PC-3 (cell line): ENCODE results near the gene EFCAB6. TPM values are rescaled to one million over a fixed set of nuclear protein-coding genes. Genes with fewer than 3 reads are reported as not detected.

Source experiments
- ATAC-seq: fragments of 200-7000 bp; cut with Tn5 transposase; 2 replicates; pipeline ENCODE4 v1.9.1; 2020; ENCODE audit warnings: mild to moderate bottlenecking, moderate library complexity
- BruUV-seq: library from RNA; stranded (reverse); fragments of 400-500 nt; replicated peaks from 2 replicates; lab custom pipeline; 2021; lab: Mats Ljungman, UMichigan
- CTCF ChIA-PET: fragments of 300-600 bp; sonication (Branson Sonifier 250); formaldehyde crosslinking; loops from one replicate; lab custom pipeline; 2022; ENCODE audit warnings: antibody characterized with exemption; lab: Charles Lee
- POLR2A ChIA-PET: fragments of 300-600 bp; sonication (Branson Sonifier 250); formaldehyde crosslinking; loops from one replicate; lab custom pipeline; 2022; ENCODE audit warnings: antibody characterized with exemption; ENCODE audit not compliant: unreplicated experiment; lab: Charles Lee
- DNase-seq: peaks from one replicate; pipeline ENCODE4 v3.0.0-alpha.2; 2015
- H2AFZ ChIP-seq: fragments of 300-600 bp; sonication (generic); 2 replicates; pipeline ENCODE4 v1.6.0; 2016; ENCODE audit warnings: antibody characterized with exemption, low read length
- H3F3A ChIP-seq: fragments of 300-600 bp; sonication (generic); one replicate; pipeline ENCODE4 v1.6.0; 2017; ENCODE audit warnings: antibody characterized with exemption, low read length, control low read depth, mild to moderate bottlenecking; ENCODE audit not compliant: unreplicated experiment
- H3K27ac ChIP-seq: fragments of 300-600 bp; sonication (generic); 2 replicates; pipeline ENCODE4 v1.5.1; 2016; ENCODE audit warnings: mild to moderate bottlenecking, low read length
- H3K27me3 ChIP-seq: fragments of 300-600 bp; sonication (generic); 2 replicates; pipeline ENCODE4 v1.6.1; 2016; ENCODE audit warnings: low read length, mixed read lengths
- H3K36me3 ChIP-seq: fragments of 300-600 bp; sonication (generic); 2 replicates; pipeline ENCODE4 v1.6.1; 2016; ENCODE audit warnings: low read depth, mixed run types, low read length, mixed read lengths
- H3K4me1 ChIP-seq: fragments of 300-600 bp; sonication (generic); 2 replicates; pipeline ENCODE4 v1.5.1; 2016; ENCODE audit warnings: low read length; ENCODE audit not compliant: insufficient read depth
- H3K4me2 ChIP-seq: fragments of 300-600 bp; sonication (generic); 2 replicates; pipeline ENCODE4 v1.6.0; 2016; ENCODE audit warnings: low read length
- H3K4me3 ChIP-seq: fragments of 300-600 bp; sonication (generic); 2 replicates; pipeline ENCODE4 v1.5.1; 2016; ENCODE audit warnings: mild to moderate bottlenecking, low read length, mixed read lengths
- H3K79me2 ChIP-seq: fragments of 300-600 bp; sonication (generic); 2 replicates; pipeline ENCODE4 v1.6.1; 2017; ENCODE audit warnings: low read length, mixed read lengths
- H3K9ac ChIP-seq: fragments of 300-600 bp; sonication (generic); 2 replicates; pipeline ENCODE4 v1.6.0; 2016; ENCODE audit warnings: mild to moderate bottlenecking, low read length
- H3K9me2 ChIP-seq: fragments of 300-600 bp; sonication (generic); replicated peaks from 2 replicates; pipeline ENCODE4 v1.6.1; 2016; ENCODE audit warnings: mixed run types, low read length, mixed read lengths
- H3K9me3 ChIP-seq: fragments of 300-600 bp; sonication (generic); 2 replicates; pipeline ENCODE4 v1.6.1; 2016; ENCODE audit warnings: low read length, mixed read lengths
- H4K20me1 ChIP-seq: fragments of 300-600 bp; sonication (generic); 2 replicates; pipeline ENCODE4 v1.6.1; 2016; ENCODE audit warnings: low read length, mixed read lengths
- EZH2 ChIP-seq: fragments of 300-600 bp; sonication (generic); IDR thresholded peaks from one replicate; pipeline ENCODE4 v1.6.1; 2017; ENCODE audit warnings: antibody characterized with exemption, mild to moderate bottlenecking, low read length; ENCODE audit not compliant: unreplicated experiment
- EZH2phosphoT487 ChIP-seq: fragments of 300-600 bp; sonication (generic); IDR thresholded peaks from 2 replicates; pipeline ENCODE4 v1.6.1; 2018; ENCODE audit warnings: mild to moderate bottlenecking, antibody characterized with exemption, low read length, borderline replicate concordance
- intact Hi-C: fragments of 100-400 bp; cut with micrococcal nuclease; formaldehyde crosslinking; loops from 2 replicates; pipeline ENCODE4 v1.9.0; 2023
- total RNA-seq: library from RNA; depleted of rRNA; stranded (reverse); fragments of >200 nt; gene quantifications from 2 replicates; pipeline ENCODE4 v1.2.3, GENCODE V29; 2014
- TF ChIP-seq, protein P1 (sequence below): fragments of 300-600 bp; sonication (generic); conservative IDR thresholded peaks from 2 replicates; pipeline ENCODE4 v1.5.1; 2017; ENCODE audit warnings: antibody characterized with exemption, low read depth, mild to moderate bottlenecking, low read length

EFCAB6 gene
- total RNA-seq, 1 experiment from 2014 or later, result 0.07 TPM

DNA sequence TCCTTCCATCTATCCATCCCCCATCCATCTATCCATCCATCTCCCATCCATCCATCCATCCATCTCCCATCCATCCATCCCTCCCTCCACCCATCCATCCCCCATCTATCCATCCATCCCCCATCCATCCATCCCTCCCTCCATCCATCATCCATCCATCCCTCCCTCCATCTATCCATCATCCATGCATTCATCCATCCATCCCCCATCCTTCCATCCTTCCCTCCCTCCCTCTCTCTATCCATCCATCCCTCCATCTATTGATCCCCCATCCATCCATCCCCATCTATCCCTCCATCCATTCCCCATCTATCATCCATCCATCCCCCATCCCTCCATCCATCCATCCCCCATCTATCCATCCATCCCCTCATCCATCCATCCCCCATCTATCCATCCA lies 303.6 kb downstream of the EFCAB6 start:
- no peaks in the 10 kb centered on the region for H3F3A ChIP-seq
- no peaks in the 10 kb centered on the region for H3K27me3 ChIP-seq
- intact Hi-C loops, result no loop called here
- POLR2A ChIA-PET, result no interaction called here
- no peaks in the 10 kb centered on the region for H3K9me3 ChIP-seq
- no peaks in the 10 kb centered on the region for H3K4me1 ChIP-seq
- H3K36me3 ChIP-seq, result no peaks in the 10 kb centered on the region
- ATAC-seq, result no peak
- no peaks in the 10 kb centered on the region for H3K79me2 ChIP-seq
- no peak overlapping the region for H3K4me2 ChIP-seq
- no peaks in the 10 kb centered on the region for H4K20me1 ChIP-seq
- H3K9me2 ChIP-seq, result no peaks in the 10 kb centered on the region
- no TSS peak for BruUV-seq
- CTCF ChIA-PET, result no interaction called here
- no peak overlapping the region for H3K9ac ChIP-seq
- H3K27ac ChIP-seq, result no peak overlapping the region
- no peak overlapping the region for H3K4me3 ChIP-seq
- TF ChIP-seq EZH2, result no peak
- TF ChIP-seq EZH2phosphoT487, result no peak
- TF ChIP-seq, protein P1, sequence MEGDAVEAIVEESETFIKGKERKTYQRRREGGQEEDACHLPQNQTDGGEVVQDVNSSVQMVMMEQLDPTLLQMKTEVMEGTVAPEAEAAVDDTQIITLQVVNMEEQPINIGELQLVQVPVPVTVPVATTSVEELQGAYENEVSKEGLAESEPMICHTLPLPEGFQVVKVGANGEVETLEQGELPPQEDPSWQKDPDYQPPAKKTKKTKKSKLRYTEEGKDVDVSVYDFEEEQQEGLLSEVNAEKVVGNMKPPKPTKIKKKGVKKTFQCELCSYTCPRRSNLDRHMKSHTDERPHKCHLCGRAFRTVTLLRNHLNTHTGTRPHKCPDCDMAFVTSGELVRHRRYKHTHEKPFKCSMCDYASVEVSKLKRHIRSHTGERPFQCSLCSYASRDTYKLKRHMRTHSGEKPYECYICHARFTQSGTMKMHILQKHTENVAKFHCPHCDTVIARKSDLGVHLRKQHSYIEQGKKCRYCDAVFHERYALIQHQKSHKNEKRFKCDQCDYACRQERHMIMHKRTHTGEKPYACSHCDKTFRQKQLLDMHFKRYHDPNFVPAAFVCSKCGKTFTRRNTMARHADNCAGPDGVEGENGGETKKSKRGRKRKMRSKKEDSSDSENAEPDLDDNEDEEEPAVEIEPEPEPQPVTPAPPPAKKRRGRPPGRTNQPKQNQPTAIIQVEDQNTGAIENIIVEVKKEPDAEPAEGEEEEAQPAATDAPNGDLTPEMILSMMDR, result no peak
- no peak for DNase-seq
- no peak overlapping the region for H2AFZ ChIP-seq

DNA sequence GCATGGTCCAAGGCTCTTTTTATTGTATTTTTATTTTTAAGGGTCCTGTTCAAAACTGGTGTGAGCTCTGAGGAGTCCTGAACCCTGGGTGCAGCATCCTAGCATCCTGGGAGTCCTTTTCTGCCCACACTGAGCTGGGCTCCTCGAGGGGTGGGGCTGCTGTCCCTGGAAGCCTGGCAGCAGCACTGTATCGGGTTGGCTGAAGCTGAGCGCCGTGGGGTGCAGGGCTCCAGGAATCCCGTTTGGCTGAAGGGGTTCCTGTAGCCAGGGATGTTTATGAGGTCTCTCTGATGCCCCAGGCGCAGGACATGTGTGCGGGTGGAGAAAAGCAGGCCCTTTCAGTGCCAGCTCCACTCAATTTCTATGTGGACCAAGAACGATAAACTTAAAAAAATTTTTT lies 304.9 kb downstream of the EFCAB6 start:
- no peak overlapping the region for H2AFZ ChIP-seq
- H3K79me2 ChIP-seq, result no peaks in the 10 kb centered on the region
- H3K9ac ChIP-seq, result no peak overlapping the region
- no peaks in the 10 kb centered on the region for H3K9me2 ChIP-seq
- no TSS peak for BruUV-seq
- H3K36me3 ChIP-seq, result no peaks in the 10 kb centered on the region
- no peaks in the 10 kb centered on the region for H3K4me1 ChIP-seq
- H3K4me3 ChIP-seq, result no peak overlapping the region
- H3K9me3 ChIP-seq, result no peaks in the 10 kb centered on the region
- no peaks in the 10 kb centered on the region for H3F3A ChIP-seq
- H4K20me1 ChIP-seq, result no peaks in the 10 kb centered on the region
- POLR2A ChIA-PET, result no interaction called here
- H3K27me3 ChIP-seq, result no peaks in the 10 kb centered on the region
- no peak overlapping the region for H3K27ac ChIP-seq
- intact Hi-C loops, result no loop called here
- TF ChIP-seq, protein P1, result no peak
- TF ChIP-seq EZH2 (no peak), EZH2phosphoT487 (no peak)
- H3K4me2 ChIP-seq, result no peak overlapping the region
- CTCF ChIA-PET, result no interaction called here
- DNase-seq (no peak), ATAC-seq (no peak)

DNA sequence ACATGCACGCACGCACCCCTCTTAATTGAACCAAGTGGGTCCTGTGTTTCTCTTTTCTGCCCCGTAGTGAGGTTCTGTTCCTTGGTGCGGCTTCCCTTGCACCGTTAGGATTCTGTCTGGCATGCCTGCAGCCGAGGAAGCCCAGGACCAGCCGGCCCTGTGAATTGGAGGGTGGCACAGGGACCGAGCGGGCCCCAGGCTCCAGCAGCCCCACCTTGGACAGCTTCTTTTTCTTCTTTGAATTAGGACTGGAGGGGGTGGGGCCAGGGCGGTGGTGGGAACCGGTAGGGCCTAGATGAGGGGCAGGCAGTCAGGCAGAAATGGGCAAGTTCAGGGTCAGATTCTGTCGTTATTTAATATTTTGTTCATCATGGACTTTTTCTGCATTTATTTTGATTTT lies 305.6 kb downstream of the EFCAB6 start:
- Histone ChIP-seq H3K9me3 (no peaks in the 10 kb centered on the region), H3K4me2 (no peak overlapping the region), H3K9me2 (no peaks in the 10 kb centered on the region), H3K4me1 (no peaks in the 10 kb centered on the region), H3F3A (no peaks in the 10 kb centered on the region), H3K36me3 (no peaks in the 10 kb centered on the region), H2AFZ (no peak overlapping the region), H3K4me3 (no peak overlapping the region), H3K27ac (no peak overlapping the region), H3K9ac (no peak overlapping the region), H3K27me3 (no peaks in the 10 kb centered on the region), H4K20me1 (no peaks in the 10 kb centered on the region), H3K79me2 (no peaks in the 10 kb centered on the region)
- ATAC-seq (no peak), DNase-seq (no peak)
- no TSS peak for BruUV-seq
- intact Hi-C loops, result no loop called here
- ChIA-PET CTCF (no interaction called here), POLR2A (no interaction called here)
- no peak for TF ChIP-seq EZH2phosphoT487
- TF ChIP-seq, protein P1, result no peak
- TF ChIP-seq EZH2, result no peak
